H1 (cell line): ENCODE data around the gene FAAH2.

Experiments
- CBX5 ChIP-seq: fragments of 300-800, 300-1000 bp; sonication (generic); IDR thresholded peaks from 2 replicates; pipeline ENCODE4 v1.7.1; 2016; ENCODE audit warnings: antibody characterized with exemption, low read length, low read depth
- CREB1 ChIP-seq: IDR thresholded peaks from 2 replicates; pipeline ENCODE4 v1.6.1; 2012; ENCODE audit warnings: inconsistent platforms
- EP300 ChIP-seq, 2 experiments: IDR thresholded peaks; 1 replicate in 1 of 2; 2 replicates in 1 of 2; pipeline ENCODE4 v1.6.1; 2011 to 2012; ENCODE audit warnings: low read depth in 2 of 2, low read length in 2 of 2, mild to moderate bottlenecking in 2 of 2, borderline replicate concordance in 1 of 2, inconsistent platforms in 1 of 2, moderate library complexity in 1 of 2
- EZH2 ChIP-seq: fragments of 200-600 bp; sonication (generic); IDR thresholded peaks from 2 replicates; pipeline ENCODE4 v1.7.1; 2012; ENCODE audit warnings: low read depth, mild to moderate bottlenecking, moderate library complexity, low read length, inconsistent platforms; ENCODE audit not compliant: severe bottlenecking
- GABPA ChIP-seq: IDR thresholded peaks from 2 replicates; pipeline ENCODE4 v1.6.1; 2011; ENCODE audit warnings: mild to moderate bottlenecking, low read length, moderate library complexity, borderline replicate concordance; ENCODE audit not compliant: insufficient read depth
- POLR2A ChIP-seq, 2 experiments: IDR thresholded peaks; 1 replicate in 1 of 2; 2 replicates in 1 of 2; pipeline ENCODE4 v1.6.1; 2011; ENCODE audit warnings: low read depth in 2 of 2, low read length in 2 of 2, mild to moderate bottlenecking in 2 of 2; ENCODE audit errors: control extremely low read depth in 1 of 2
- POLR2AphosphoS5 ChIP-seq: IDR thresholded peaks from 2 replicates; pipeline ENCODE4 v1.6.1; 2011; ENCODE audit warnings: low read depth, low read length
- RBBP5 ChIP-seq: IDR thresholded peaks from 2 replicates; pipeline ENCODE4 v1.7.1; 2012; ENCODE audit warnings: low read depth, mild to moderate bottlenecking, inconsistent platforms, low read length, moderate library complexity, borderline replicate concordance
- SAP30 ChIP-seq: fragments of 300-600 bp; sonication (generic); IDR thresholded peaks from 2 replicates; pipeline ENCODE4 v1.7.1; 2012; ENCODE audit warnings: low read length, moderate library complexity, mild to moderate bottlenecking, inconsistent platforms; ENCODE audit not compliant: insufficient read depth, insufficient replicate concordance
- SRF ChIP-seq: IDR thresholded peaks from 2 replicates; pipeline ENCODE4 v1.6.1; 2011; ENCODE audit warnings: mild to moderate bottlenecking, low read depth, low read length, moderate library complexity
- SUZ12 ChIP-seq: fragments of 200-600 bp; sonication (generic); IDR thresholded peaks from 2 replicates; pipeline ENCODE4 v1.6.1; 2012; ENCODE audit warnings: mild to moderate bottlenecking, inconsistent platforms, low read length, moderate library complexity, mixed read lengths
- ZNF274 ChIP-seq: IDR thresholded peaks from 2 replicates; pipeline ENCODE4 v1.7.0; 2012; ENCODE audit warnings: low read length, borderline replicate concordance; ENCODE audit errors: extremely low read depth
- TF ChIP-seq, protein P1 (sequence below): IDR thresholded peaks from 2 replicates; pipeline ENCODE4 v1.6.1; 2012; ENCODE audit warnings: inconsistent platforms
- TF ChIP-seq, protein P2 (sequence below), 3 experiments: IDR thresholded peaks; 1 replicate in 2 of 3; 2 replicates in 1 of 3; pipeline versions ENCODE4 v1.5.1 to v1.6.1; 2011; ENCODE audit warnings: low read length in 3 of 3, mild to moderate bottlenecking in 3 of 3, inconsistent platforms in 2 of 3, low read depth in 1 of 3, moderate library complexity in 1 of 3; ENCODE audit not compliant: insufficient read depth in 1 of 3; ENCODE audit errors: control extremely low read depth in 1 of 3

DNA sequence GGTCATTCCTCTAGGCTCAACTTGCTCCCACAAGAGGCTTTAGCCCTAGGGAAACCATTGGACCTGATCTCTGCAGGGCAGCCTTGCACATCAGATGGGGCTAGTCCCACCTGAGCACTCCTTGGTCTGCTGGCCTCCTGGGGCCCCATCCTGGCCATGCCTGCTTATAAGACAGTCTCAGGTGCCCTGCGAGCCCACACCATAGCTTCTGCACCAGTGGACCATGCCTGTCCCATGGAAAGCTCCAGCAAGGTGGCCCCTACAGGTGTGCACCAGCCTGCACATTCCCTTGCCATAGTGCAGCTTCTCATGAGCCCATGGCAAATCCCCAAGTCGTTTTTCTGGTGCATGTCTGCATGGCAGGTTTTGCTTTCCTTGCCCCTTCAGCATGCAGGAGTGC is 19.6 kb upstream of the FAAH2 start:
- TF ChIP-seq POLR2A (IDR thresholded peaks at IDR 0.05; ENCODE audit: control extremely low read depth in 1 of 2, low read depth in 2 of 2, low read length in 2 of 2) (no peak), POLR2AphosphoS5 (no peak), SRF (no peak), SUZ12 (no peak), EP300 (IDR thresholded peaks at IDR 0.05; ENCODE audit: borderline replicate concordance in 1 of 2, low read depth in 2 of 2, low read length in 2 of 2) (no peak), SAP30 (no peak), EZH2 (no peak), CREB1 (no peak), ZNF274 (no peak), RBBP5 (no peak), CBX5 (no peak), GABPA (no peak)
- TF ChIP-seq, protein P1, sequence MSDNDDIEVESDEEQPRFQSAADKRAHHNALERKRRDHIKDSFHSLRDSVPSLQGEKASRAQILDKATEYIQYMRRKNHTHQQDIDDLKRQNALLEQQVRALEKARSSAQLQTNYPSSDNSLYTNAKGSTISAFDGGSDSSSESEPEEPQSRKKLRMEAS: no peak
- TF ChIP-seq, protein P2, sequence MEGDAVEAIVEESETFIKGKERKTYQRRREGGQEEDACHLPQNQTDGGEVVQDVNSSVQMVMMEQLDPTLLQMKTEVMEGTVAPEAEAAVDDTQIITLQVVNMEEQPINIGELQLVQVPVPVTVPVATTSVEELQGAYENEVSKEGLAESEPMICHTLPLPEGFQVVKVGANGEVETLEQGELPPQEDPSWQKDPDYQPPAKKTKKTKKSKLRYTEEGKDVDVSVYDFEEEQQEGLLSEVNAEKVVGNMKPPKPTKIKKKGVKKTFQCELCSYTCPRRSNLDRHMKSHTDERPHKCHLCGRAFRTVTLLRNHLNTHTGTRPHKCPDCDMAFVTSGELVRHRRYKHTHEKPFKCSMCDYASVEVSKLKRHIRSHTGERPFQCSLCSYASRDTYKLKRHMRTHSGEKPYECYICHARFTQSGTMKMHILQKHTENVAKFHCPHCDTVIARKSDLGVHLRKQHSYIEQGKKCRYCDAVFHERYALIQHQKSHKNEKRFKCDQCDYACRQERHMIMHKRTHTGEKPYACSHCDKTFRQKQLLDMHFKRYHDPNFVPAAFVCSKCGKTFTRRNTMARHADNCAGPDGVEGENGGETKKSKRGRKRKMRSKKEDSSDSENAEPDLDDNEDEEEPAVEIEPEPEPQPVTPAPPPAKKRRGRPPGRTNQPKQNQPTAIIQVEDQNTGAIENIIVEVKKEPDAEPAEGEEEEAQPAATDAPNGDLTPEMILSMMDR (IDR thresholded peaks at IDR 0.05; ENCODE audit: control extremely low read depth in 1 of 3, insufficient read depth in 1 of 3, low read depth in 1 of 3, low read length in 3 of 3): no peak
